Stomach (tissue), 4 donors: ENCODE data around the gene GSC.

Source experiments
- CTCF ChIP-seq, 7 experiments: fragments of 450-650 bp in 4 of 7; fragments of 200-600 bp in 3 of 7; sonication (generic) in 3 of 7; IDR thresholded peaks; one replicate each; pipeline ENCODE4 v1.5.1; 2016 to 2019; ENCODE audit warnings: antibody characterized with exemption in 7 of 7, control low read depth in 2 of 7, mild to moderate bottlenecking in 1 of 7
- EP300 ChIP-seq: sonication (generic); formaldehyde crosslinking; IDR thresholded peaks from one replicate; pipeline ENCODE4 v1.6.1; 2017; ENCODE audit warnings: antibody characterized with exemption
- POLR2AphosphoS5 ChIP-seq, 3 donors: sonication (generic); formaldehyde crosslinking; IDR thresholded peaks; one replicate each; pipeline ENCODE4 v1.6.1; 2016; ENCODE audit warnings: antibody characterized with exemption in 3 of 3

- no peak for TF ChIP-seq CTCF (IDR thresholded peaks at IDR 0.05)
- TF ChIP-seq EP300: no peak
- TF ChIP-seq POLR2AphosphoS5 (IDR thresholded peaks at IDR 0.05): no peak
Measured at GRCh38 chr14:94770815-94771157, 873 bp upstream of the GSC start.
